GM19043 (cell line): ENCODE results near the gene BEND5.
A peak's percentile ranks its signal among the peaks of the same experiment; 100 is the strongest.

Experiments
- ATAC-seq: cut with Tn5 transposase; IDR thresholded peaks from one replicate; pipeline ENCODE4 v1.9.1; 2021; ENCODE audit warnings: low read depth; ENCODE audit not compliant: unreplicated experiment

The BEND5 gene

GRCh38 chr1:48726557-48727215 lies 50.0 kb downstream of the BEND5 start:
- no peak for ATAC-seq

DNA sequence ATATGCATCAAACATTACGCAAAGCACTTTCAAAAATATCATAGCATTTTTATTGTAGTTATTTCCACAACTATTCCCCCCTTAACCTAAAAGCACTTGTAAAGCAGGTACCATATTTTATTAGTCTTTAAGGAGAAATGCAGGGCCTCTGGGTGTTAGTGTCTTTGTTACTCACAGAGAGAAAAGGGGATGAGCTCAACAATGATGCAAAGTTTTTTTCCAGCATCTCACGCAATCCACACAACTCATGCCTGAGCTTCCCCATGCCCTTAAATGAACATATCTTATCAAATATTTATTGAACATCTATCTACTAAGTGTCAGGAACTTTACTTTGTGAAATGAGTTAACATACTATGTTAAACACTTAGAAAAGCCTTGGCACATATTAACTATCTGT lies 50.6 kb downstream of the BEND5 start:
- no peak for ATAC-seq

GRCh38 chr1:48725341-48726046 lies 51.2 kb downstream of the BEND5 start:
- ATAC-seq = no peak

DNA sequence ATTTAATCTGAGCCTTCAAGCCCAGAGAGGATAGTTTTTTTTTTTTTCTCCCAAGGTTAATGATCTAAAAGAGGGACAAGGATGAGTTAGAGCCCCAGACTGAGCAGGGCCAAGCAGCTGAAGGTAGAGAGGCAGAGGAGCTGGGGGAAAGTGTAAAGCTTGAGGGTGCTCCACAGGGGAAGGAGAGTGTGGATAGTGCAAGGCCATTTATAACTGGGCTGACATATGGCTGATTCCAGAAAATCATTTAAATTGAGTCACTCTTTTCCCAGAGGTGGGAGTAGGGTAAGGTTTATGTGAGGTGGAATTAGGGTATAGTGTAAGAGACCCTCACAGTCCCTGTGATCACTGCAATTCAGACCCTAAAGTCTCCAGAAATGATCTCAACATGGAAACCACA lies 55.8 kb downstream of the BEND5 start:
- ATAC-seq = no peak

DNA sequence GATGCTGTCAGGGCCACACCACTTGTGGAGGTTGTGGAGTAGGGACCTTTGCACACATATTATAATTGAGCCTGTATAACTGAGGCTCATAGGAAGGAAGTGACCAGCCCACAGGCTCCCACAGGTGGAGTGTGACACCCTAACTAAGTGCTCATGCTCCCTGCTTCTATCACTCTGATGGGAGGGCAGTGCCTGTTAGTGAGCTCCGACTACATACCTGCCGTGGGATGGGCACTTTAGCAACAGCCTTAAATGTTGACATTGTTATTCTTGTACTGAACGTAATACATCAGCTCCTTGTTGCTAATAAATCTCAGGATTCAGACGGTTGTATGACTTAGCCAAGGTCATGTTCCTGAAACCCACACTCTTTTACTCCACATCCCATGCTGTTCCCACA lies 58.0 kb downstream of the BEND5 start:
- ATAC-seq = no peak

DNA sequence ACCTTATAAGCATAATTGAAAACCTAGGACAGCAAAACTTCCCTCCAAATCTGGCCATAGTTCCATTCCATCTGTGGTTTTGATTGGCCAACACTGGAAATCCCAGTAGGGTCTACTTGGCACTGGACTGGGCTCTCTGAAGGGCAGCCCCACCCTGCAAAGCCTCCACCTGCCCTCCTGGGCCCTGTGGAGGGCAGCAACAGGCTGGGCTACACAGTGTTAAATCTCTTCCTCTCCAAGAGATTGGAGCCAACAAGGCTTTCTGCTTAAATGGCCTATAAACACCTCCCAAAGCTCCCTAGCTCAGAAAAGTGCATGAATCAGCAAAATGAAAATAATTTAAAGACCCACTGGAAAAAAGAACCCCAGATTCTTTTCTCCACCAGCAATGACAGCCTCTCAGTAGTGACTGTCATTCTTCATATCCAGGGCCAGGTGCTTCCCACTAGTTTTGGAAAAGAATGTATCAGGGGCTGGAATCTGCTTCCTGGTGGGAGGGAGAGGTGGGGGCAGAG lies 58.5 kb downstream of the BEND5 start:
- no peak for ATAC-seq

DNA sequence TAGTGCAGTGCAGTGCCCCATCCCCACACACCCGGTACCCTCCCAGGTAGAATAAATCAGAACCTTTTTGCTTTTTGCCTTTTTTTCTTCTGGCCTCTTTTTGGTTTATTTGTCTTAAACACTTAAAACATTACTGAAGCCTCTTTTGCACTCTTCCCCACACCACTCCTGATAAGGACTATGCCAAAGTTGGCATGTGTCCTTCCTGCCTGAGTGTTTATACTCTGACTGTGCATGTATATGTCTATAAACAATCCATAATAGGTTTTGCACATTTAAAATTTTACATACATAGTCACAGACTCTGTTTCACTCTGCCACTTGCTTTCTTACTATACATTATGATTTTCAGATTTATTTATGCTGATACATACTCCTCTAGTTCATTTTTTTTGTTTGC lies 59.6 kb downstream of the BEND5 start:
- no peak for ATAC-seq

- ATAC-seq = no peak
Observed at GRCh38 chr1:48715921-48716320, 60.8 kb downstream of the BEND5 start.

GRCh38 chr1:48710915-48711314 lies 65.8 kb downstream of the BEND5 start:
- no peak for ATAC-seq

- no peak for ATAC-seq
Observed at GRCh38 chr1:48710318-48710717, 66.4 kb downstream of the BEND5 start.

DNA sequence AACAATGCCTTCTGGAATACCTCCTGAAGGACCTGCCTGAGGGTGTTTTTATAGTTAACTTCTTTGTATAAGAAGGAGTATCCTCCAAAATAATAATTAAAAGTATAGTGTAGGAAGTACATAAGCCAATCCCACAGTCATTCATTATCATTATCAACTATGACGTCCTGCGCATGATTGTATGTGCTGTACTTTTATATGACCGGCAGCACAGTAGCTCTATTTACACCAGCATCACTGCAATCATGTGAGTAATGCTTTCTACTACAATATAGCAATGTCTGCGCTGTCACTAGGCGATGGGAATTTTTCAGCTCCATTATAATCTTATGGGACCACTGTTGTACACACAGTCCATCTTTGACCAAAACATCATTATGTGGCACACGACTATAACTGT lies 72.0 kb downstream of the BEND5 start:
- ATAC-seq = no peak

GRCh38 chr1:48701445-48701844 lies 75.2 kb downstream of the BEND5 start:
- ATAC-seq = no peak

- ATAC-seq = peak; percentile 75
Observed at GRCh38 chr1:48697066-48697707, 79.5 kb downstream of the BEND5 start.

- no peak for ATAC-seq
Observed at GRCh38 chr1:48695161-48695560, 81.5 kb downstream of the BEND5 start.

GRCh38 chr1:48693674-48694320 lies 82.9 kb downstream of the BEND5 start:
- no peak for ATAC-seq

GRCh38 chr1:48693180-48693579 lies 83.5 kb downstream of the BEND5 start:
- ATAC-seq = no peak

DNA sequence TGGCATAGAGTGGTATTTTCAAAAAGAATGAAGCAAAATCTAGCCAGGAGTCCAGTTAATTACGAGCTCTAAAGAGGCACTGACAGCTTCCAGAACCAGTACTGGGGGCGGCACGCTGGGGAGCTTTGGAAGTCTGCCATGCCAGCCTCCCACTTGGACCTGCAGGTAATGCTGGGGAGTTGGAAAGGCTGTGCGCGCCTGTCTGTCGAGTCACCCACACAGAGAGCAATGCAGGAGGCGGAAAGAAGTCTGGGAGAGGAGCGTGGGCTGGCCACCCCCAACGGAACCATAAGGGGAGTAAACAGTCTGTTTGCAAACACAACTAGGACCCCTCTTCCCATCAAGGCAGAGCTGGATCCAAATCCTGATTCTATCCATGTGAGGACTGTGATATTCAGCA lies 84.5 kb downstream of the BEND5 start:
- ATAC-seq = no peak

DNA sequence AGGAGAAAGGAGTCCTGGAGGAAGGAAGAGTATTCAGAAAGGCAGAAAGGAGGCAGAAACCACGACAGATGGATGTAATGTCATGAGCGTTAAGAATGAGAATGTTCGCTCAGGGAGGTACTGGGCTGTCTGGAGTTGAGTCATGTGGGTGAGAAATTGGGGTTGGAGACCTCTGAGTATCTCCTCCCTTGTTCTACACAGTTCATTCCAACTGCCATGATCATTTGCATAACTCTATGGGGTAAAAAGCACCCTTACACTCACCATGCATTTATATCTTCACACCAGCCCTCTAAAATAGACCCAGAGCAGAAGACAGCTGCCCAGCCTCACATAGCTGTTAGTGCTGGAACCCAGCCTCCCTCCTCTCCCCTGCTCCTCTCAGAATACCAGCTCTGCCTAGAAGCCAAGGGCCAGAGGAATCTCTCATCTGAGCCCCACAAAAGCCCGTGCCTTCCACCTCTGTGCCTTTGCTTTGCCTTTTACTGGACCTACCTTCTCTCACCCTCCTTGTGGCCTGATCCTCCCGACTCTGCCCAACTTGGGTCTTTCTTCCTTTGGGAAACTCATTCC lies 85.2 kb downstream of the BEND5 start:
- peak; percentile 46 for ATAC-seq

- no peak for ATAC-seq
Observed at GRCh38 chr1:48688102-48688760, 88.5 kb downstream of the BEND5 start.

- ATAC-seq = no peak
Observed at GRCh38 chr1:48687282-48688045, 89.2 kb downstream of the BEND5 start.
